ENCODE results near the gene NINJ2.

The NINJ2 gene

DNA sequence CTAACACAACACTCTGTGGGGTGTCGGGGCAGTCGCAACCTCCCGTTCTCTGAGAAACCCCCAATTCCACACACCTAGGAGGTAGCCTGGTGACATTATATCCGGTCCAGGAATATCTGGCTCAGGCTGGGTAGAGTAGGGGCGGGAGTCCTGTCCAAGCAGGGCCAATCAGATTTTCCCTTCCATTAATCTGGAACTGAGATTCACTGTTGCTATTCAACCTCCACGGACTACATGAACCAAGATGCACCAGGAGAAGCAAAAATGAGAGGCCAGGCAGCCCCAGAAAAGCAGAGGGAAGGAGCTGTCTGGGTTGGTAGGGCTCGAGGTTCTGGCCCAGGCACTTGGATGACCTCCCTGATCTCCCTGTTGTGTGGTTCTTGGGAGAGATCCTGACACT lies 51.0 kb downstream of the NINJ2 start:
- no peak for DNase-seq

GRCh38 chr12:611721-612120 lies 51.5 kb downstream of the NINJ2 start:
- DNase-seq, result no peak

DNA sequence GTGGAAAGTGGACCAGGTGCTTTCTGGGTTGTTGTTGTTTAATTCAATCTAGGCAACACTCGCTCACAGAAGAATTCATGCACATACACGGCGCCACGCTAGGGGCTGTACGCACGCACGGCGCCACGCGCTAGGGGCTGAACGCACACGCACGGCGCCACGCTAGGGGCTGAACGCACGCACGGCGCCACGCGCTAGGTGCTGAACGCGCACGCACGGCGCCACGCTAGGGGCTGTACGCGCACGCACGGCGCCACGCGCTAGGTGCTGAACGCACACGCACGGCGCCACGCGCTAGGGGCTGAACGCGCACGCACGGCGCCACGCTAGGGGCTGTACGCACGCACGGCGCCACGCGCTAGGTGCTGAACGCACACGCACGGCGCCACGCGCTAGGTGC lies 54.3 kb downstream of the NINJ2 start:
- no peak for DNase-seq

DNA sequence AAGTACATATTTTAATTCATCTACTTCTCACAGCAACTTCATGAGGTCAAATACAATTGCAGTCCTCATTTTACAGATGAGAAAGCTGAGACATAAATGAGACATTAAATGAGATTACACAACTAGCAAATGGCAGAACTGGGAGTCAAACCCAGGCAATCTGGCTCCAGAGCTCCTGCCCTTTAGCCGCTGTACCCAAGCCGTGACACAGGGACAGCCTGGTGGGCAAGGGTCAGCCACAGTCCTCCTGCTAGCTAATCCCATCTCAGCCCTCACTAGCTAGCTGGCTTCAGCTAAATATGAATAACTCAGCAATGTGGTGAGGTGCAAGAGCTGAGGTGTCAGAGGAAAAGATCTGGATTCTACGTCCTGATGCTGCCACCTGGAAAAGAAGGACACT lies 54.8 kb downstream of the NINJ2 start:
- no peak for DNase-seq

- no peak for DNase-seq
Observed at GRCh38 chr12:607541-608001, 55.7 kb downstream of the NINJ2 start.

GRCh38 chr12:604956-605355 lies 58.3 kb downstream of the NINJ2 start:
- DNase-seq, result no peak

DNA sequence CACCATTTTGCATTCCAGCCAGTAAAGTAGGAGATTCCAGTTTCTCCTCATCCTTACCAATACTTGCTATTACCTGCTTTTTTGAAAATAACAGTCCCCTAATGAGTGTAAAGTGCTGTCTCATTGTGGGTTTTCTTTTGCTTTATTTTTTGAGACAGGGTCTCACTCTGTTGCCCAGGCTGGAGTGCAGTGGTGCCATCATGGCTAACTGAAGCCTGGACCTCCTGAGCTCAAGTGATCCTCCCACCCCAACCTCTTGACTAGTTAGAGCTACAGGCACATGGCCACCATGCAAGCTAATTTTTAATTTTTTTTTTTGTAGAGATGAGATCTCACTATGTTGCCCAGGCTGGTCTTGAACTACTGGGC lies 60.6 kb downstream of the NINJ2 start:
- no peak for DNase-seq

DNA sequence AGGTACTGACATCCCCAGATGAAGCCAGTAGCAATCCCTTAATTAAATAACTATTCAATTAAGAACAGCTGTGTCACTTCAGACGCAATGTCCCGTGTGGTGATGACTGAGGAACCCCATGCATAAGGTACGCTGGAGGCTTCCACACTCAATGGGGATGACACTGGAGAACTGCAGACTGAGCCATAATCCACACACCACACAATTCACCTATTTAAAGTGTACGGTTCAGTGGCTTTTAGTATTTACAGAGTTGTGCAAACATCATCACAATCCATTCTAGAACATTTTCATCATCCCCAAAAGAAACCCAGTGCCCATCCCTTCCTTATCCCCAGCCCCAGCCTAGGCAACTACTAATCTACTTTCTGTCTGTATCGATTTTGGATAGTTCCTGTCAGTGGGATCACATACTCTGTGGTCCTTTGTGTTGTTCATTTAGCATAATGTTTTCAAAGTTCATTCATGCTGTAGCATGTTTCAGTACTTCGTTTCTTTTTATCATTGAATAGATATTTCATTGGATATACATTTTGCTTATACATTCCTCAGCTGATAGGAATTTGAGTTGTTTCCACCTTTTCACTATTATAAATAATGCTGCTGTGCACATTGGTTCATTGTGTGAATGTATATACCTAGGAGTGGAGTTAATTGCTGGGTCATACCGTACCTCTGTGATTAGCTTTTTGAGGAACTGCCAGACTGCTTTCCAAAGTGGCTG lies 61.1 kb downstream of the NINJ2 start:
- DNase-seq, result no peak

GRCh38 chr12:599756-600155 lies 63.5 kb downstream of the NINJ2 start:
- DNase-seq, result no peak

DNA sequence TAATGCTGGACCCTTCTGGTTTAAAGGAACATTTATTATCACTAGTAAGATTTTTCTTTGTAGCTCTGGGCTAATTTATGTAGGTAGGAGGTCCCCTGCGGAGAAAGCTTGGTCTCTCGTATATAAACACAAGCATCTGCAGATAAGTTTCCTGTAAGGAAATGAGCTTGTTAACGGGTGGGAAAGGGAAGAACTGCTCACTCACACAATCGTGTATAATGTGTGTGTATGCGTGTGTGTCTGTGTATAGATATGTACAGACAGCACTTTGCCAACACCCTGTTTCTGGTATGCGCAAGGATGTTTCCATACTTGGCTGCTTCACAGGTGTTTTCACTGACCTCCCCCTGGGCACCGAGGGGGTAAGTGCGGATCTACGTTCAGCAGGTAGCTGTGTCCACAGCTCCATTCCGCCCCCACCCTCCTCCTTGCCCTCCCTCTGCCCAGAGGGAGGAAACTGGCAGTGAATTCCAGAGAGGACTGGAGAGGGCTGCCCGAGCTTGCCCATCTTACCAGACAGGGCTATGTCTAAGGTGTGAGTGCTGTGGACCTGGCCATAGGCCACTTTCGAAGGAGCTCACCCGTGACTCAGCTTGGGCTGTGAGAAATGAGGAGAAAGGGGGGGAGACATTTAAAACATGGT lies 65.2 kb downstream of the NINJ2 start:
- DNase-seq, result no peak

- DNase-seq, result no peak
Observed at GRCh38 chr12:593396-594270, 69.6 kb downstream of the NINJ2 start.

GRCh38 chr12:592024-592505 lies 71.2 kb downstream of the NINJ2 start:
- DNase-seq, result no peak

DNA sequence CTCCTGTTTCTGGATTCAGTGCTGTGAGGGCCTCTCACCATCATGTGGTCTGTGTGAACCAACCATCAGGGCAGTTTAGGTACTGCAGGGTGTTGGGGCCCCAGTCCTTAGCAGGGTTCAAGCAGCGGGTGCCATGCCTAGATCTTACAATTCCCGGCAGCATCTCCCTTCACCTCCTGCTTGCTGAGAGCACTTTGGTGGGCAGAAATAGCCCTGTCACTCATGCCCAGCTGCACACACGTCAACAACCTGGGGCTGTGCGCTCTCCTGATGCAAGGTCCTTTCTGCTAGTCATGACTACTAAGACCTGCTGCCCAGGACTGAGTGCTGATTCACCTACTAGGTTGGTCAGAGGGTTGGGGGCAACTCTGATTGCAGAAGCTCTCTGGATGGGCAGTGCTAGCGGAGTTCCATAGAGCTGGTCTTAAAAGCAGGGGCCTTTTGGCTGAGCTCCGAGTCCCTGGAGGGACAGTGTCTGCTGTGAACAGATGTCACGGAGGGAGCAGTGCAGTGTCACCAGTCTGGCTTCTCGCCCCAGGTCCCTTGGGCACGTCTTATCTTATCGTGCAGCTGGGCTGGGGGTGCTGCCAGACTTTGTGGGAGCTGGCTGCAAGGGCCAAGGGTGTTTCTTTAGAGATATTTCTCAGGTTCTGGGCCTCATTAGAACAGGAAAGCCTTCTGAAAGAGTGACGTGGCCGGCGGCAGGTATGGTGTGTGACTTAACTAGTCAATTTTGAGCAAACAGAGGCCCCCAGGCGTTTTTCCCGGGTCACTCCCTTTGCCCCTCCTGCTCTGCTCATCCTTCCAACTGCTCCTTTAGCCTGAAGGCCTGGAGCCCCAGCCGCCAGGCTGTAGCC lies 71.8 kb downstream of the NINJ2 start:
- no peak for DNase-seq

GRCh38 chr12:590206-590750 lies 73.0 kb downstream of the NINJ2 start:
- DNase-seq, result no peak

GRCh38 chr12:588646-589045 lies 74.6 kb downstream of the NINJ2 start:
- no peak for DNase-seq

GRCh38 chr12:588024-588322 lies 75.3 kb downstream of the NINJ2 start:
- DNase-seq, result no peak

DNA sequence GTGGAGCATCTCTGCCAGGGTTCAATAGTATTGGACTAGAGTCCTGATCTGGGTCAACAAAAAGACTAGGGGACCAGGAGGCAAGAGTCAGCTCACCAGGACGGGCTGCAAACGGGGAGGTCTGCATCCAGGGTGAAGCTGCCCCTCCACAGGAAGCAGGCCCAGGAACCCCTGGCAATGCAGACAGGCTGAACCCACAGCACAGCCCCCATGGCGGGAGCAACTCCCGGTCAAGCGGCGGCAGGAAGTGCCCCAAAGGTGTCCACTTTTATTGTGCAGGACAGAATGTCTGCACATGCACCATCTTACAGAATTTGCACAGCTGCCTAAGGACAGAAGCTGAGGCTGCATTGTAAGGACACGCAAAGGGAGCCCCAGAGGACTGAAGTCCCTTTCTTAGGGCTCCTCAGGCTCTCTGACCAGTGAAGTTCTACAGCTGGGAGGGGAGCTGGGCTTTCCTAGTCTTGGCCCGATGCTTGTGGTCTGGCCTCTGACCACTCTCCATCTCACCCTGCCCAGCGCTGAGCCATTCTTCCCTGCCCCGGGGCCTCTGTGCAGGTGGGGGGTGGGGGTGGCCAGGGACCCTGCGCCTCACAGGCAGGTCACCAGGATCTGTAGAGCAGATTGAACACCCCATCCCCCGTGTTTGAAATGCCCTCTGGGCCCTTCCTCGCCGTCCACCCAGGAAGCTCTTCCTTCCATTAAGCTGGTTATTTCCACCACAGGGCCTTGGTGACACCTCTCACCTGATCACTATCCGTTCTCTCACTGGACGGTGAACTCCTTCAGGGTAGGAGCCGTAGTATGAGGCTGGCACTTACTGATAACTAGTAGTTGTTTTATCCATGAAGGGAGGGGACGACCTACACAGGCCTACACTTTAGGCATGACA lies 75.9 kb downstream of the NINJ2 start:
- no peak for DNase-seq

DNA sequence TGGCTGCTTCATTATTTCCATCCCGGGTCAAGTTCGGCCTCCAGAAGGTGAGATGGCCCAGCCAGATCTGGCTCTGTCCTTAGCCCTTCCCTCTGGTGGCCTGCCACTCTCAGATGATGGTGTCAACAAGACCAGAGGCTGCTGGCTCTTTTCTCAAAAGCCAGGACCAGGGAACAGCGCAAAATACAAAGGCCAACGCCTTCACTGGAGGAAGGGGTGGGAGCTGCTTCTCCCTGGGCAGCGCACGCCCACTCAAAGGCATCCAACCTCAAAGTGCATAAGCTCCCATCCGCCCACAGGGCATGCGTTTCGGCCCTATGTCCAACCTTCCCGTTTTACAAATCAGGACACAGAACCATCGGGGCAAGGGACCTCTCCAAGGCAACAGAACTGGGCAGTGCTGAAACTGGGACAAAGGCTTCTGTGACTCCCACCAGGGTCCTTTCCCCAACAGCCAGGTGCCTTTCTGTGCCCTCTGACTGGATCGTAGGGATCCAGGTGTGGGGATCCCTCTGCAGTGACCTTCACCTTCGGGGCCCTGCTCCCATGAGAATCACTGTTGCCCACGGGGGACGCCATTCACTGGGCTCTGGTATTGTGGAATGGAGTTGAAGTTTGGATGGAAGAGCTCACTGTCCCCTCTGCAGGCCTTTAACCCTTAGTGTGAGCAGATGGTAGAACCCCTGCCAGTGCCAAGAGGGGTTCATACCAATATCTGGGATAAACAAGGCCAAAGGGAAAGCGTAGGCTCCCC lies 76.8 kb downstream of the NINJ2 start:
- DNase-seq, result no peak

GRCh38 chr12:585062-586061 lies 77.9 kb downstream of the NINJ2 start:
- no peak for DNase-seq
